DMS153 treated with DMSO at 0.1 percent for 48 hours (cell line): Measurements from ENCODE around the gene TTC39A.
A peak's percentile ranks its signal among the peaks of the same experiment; 100 is the strongest.

ENCODE experiments used
- DNase-seq: peaks from one replicate; lab custom pipeline; 2025; ENCODE audit not compliant: unreplicated experiment; lab: John Stamatoyannopoulos, UW

The TTC39A gene

DNA sequence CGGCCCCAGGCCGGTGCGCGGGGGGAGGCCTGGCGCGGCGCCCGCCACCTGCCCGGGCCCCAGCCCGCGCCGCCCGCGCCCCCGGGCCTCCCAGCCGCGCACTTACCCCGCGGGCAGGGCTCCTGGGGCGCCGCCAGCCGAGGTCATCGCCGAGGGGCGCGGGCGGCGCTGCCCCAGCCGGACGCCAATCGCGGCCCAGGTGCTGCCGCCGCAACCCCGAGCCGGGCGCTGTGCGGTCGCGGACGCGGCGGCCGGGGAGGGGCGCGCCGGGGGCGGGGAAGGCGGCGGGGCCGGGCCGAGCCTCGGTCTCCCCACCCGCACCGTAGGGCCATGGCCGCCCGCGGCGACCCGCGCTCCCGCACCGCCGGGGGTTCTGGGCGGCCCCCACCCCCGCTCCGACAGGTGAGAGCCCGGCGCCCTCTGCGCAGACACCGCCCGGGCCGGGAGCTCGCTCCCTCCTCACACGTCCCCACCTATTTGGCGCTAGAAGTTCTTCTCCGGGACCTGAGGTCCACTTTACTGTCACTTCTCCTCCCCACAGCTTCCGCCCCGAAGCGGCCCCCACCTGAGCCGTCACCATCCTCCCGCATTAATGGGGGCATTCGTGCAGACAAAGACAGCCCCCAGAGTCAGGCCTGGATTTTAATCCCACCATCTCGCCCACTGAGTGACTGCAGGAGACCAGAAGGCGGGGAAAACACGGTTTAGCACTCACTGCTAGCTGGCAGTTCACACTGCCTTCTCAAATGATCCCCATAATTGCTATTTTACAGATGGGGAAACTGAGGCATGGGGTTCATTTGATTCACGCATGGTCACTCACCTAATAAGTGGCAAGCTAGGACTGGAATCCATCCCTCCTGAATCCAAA is at the start of gene TTC39A:
TTC39A (minus strand) TSS at position 232 of the 871 bp plus-strand sequence; CDS start at position 147, 85 bp downstream.
- DNase-seq: no peak

DNA sequence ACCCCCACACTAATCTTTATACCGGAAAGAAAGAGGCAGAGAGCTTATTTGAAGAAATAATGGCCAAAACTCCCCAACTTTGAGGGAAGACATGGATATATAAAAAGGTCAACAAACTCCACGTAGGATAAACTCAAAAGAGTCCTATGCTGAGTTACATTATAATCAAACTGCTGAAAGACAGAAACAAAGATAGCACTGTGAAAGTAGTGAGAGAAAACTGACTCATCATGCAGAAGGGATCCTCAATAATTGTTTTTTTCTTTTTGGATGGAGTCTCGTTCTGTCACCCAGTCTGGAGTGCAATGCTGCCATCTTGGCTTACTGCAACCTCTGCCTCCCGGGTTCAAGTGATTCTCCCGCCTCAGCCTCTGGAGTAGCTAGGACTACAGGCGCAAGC is 48.5 kb upstream of the TTC39A start:
- no peak for DNase-seq

DNA sequence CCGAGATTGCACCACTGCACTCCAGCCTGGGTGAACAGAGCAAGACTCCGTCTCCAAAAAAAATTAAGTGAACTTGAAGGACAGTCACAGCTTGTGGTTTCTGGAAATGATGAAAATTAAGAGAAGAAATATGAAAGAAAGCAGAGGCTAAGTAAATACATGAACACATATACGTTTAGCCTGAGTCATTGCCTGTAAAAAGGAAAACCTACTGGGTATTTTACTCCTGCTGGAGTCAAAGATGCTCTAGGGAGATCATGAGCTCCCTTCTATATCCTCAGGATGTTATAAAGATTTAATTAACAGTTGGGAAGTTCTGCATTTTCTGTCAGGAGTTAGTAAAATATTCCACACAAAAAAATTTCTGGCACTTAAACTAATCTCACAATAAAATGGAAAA is 43.5 kb upstream of the TTC39A start:
- DNase-seq: no peak

DNA sequence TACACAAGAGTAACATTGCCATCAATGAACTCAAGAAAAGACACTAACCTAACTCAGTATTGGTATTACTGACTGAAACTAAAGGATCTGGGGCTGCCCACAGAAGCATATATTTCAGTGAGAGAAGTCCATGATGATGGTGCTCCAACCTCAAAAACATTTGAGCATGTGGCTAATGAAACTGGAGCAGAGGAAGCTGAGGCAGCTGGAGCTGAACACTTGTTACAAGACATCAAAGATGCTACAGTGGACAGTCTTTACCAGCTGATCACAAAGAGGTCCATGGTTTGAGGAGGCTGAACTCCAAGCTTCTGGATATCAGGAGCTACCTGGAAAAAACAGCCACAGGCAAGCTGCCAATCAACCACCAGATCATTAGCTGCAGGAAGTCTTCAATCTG is 42.2 kb upstream of the TTC39A start:
- no peak for DNase-seq

DNA sequence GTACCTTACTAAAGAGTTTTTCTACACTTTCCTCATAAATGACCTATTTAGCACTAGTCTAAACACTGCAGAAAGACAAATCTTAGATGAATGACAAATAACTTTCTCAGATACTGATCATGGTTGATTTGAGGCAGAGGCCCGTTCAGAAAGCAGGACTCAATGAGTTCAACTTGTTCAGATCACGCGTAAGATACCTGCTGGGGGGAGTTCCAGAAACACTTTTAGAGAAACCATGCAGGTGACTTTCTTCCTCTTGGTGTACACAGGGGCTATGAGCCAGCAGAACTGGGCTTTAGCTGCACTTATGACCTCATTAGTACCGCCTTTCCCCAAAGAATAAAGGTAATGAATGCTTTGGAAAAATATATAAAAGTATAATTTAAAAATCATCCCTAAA is 38.8 kb upstream of the TTC39A start:
- no peak for DNase-seq

DNA sequence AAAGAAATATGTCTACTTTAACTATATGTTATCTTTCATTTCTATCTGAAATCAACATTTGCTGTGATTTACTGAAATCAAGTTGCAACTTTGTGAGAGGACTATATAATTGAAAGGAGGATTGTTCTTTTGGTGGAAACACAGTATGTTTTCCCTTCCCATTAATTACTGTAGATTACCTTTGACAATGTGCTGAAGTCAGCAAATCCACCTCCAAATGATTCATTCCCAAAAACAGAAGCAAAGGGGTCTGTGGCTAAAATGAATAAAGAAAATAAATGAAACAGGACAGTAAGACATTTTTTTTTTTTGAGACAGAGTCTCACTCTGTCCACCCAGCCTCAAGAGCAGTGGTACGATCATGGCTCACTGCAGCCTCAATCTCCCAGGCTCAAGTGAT is 35.4 kb upstream of the TTC39A start:
- DNase-seq: no peak

DNA sequence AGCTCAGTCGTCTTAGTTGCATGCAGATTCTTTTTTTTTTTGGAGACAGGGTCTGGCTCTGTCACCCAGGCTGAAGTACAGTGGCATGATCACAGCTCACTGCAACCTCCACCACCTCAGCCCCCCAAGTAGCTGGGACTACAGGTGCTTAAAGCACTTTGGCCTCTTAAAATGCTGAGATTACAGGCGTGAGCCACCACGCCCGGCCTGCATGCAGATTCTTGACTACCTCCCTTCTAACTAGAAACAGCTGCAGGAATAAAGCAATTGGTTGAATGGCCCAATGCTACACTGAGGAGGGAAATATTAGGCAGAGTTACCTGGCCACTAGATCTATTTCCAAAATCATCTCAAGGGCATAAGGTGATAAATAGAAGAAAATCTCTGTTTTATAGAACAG is 29.5 kb upstream of the TTC39A start:
- no peak for DNase-seq

DNA sequence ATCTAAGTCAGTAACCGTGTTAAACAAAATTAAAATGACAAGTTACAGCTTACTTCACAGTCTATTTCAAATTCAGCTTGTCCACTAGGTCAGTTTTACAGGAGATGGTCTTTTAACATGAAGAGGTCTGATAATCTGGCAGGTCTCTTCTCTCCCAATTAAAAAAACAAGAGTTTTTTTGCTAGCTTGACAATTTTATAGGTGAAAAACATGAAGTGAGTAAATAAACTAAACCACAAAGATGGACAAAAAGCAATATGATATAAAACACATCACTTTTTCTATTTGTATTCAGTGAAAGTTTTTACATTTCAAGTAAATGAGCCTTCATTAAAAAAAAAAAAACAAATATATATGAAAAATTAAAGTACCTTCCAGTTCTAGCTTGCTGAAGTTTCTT is 25.0 kb upstream of the TTC39A start:
- no peak for DNase-seq

DNA sequence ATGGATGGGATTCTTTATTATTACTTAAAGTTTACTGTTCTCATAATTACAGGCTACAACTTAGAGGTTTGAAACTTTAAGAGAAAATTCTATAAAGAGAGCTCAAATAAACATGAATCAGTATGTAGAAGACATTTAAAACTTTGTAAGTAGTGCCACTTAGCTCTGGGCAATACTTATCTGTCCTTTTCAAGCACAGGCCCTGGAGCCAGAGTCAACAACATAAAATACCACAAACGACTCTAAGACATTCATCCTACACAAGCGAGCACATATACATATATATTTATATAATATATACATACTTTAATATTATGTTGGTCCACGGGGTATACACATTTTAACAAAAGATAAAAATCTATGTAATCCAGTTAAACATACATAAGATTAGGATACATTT is 24.1 kb upstream of the TTC39A start:
- DNase-seq: no peak

DNA sequence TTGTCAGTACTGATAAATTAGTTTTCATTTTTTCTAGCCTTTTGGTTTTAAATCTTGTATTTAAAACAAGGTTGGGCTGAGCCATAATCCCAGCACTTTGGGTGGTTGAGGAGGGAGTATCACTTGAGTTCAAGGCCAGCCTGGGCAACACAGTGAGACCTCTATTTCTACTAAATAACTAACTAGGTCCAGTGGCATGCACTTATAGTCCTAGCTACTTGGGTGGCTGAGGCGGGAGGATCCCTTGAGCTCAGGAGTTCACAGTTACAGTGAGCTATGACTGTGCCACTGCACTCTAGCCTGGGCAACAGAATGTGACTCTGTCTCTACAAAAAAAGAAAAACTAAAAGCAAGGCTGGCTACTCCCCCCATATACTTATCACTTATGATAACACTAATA is 21.5 kb upstream of the TTC39A start:
- DNase-seq: no peak

DNA sequence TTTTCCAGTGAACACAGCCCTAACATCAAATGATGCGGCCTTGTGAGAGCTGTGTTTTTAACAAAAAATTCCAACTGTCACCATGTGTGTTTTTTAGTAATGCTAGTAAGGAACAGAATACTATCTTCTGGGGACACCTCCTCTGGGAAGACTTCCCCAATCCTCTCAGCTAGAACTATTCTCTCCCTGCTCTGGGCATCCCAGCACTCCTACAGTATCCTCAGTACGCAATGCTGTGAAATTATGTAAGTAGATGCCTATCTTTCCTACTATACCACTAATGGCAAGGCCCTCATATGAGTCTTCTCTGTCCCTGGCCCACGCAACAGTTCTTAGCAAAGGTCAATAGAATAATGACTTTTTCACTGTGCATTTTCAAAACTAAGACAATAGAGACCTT is 19.5 kb upstream of the TTC39A start:
- DNase-seq: no peak

DNA sequence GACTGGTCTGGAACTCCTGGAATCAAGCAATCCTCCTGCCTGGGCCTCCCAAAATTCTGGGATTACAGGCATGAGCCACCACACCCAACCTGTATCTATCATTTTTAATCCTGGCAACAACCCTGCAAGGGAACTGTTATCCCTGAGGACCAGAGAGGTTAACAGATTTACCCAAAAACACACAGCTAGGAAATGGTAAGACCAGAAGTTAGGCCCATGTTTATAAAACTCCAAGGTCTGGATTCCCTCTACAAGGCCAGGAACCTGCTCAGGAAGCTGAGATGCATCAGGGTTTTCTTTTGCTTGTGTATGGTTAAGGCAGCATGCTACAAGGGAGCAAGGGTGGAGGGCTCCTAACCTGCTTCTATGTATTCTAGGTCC is 17.8 kb upstream of the TTC39A start:
- no peak for DNase-seq

DNA sequence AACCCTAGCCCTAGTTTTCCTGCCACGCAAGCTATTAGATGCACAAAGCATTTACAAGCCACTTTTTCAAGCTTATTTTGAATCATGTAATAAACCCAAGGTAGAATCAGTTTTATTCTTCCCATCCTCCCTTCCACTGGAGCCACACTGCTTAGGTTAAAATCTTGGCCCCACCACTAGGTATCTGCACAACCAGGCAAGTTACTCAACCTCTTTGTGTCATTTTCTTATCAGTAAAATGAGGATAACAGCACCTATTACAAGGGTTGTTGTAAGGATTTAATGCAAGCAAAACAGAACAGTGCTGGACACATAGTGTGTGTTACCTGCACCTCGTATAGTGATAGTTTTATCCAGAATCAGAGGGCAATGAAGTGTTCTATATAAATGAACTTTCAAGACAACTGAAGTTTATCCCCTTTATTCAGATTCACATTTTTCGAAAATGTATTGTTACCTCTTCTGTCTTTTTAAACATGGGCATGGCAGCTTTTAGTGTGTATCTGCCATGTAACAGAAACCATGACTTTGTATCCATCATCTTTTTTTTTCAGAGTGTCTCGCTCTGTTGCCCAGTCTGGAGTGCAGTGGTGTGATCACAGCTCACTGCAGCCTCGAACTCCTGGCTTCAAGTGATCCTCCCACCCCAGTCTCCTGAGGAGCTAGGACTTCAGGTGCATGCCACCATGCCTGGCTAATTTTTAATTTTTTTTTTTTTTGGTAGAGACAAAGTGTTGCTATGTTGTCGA is 17.2 kb upstream of the TTC39A start:
- no peak for DNase-seq

DNA sequence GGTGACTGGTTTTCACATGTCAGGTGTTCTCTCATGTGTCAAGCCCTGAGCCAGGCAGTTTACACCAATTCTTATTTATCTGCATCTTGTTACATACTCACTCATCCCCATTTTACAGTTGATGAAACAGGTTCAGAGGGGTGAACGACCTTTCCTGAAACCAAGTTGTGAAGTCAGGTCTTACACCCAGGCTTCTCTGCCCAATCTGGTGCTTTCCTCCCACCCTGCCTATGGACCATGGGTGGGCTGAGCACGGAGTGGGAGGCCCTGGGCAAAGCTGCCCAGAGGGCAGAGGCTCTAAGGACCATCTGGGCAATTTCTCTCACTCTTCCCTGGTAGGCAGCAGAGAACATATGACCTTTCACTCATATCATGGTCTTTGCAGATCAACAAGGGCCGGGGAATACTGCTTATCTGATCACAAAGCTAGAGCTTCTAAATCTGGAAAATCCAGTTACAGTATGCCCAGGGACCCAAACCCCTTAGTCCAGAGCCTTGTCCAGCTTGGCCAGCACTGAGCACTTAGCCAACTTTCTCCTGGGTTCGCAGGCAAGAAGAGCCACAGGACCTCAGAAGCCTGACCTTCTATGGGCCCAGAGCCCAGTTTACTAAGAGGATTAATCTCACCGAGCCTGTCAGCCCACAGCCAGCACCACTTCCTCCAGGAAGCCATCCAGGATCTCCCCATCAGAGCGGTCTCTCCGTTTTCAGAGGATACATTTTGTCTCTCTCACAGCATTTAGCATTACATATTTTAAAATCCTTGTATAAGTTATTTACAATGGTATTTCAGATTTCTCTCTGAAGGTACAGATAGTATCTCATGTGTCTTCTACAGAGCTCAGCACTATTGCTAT is 16.0 kb upstream of the TTC39A start:
- no peak for DNase-seq

DNA sequence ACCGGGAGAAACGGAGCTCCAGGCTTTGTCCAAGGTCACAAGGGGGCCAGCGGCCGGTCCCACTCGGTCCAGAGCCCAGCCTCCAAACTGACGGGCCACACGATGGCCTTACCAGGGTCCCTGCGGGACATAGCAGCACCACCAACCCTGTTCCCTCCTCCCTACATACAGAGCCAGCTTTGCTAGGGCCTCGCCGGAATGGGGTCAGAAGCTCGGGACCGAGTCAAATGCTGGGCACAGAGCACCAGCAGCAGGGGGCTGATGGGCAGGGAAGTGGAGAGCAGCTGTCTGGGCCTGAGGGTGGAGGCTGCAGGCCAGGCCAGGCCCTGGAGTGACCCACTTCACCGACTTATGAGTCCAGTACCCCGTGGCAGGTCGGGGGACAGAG is 14.9 kb upstream of the TTC39A start:
- DNase-seq: no peak

DNA sequence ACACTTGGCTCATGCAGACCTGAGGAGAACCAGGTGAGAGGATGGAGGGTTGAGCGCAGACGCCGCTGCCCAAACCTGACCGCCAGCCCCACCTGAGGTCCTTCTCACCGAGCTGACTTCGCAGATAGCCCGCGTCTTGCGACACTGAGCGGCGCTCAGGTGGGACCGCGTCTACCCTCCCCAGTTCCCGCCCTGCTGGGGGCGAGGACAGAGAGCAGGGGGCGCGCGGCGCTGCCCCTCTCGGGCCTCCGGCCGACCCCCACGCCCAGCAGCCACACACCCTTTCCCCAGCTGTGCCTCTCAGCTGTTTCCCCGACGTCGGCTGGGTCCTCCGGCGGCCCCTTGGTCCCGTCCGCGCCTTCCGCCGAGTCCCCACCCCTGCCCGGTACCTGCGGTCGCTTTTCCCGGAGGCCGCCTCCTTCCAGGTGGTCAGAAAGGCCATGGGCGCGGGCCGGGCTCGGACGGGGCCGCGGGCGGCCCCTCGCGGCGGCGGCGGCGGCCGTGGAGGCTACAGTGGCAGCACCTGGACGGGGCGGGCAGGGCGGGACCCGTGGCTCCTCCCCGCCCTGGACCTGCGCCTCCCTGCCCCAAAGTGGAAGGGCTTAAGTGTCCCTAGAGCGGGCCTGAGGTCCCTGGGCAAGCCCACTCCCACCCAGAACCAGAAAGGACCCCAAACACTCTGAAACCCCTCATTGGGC is 14.4 kb upstream of the TTC39A start:
- peak; percentile 6 for DNase-seq

DNA sequence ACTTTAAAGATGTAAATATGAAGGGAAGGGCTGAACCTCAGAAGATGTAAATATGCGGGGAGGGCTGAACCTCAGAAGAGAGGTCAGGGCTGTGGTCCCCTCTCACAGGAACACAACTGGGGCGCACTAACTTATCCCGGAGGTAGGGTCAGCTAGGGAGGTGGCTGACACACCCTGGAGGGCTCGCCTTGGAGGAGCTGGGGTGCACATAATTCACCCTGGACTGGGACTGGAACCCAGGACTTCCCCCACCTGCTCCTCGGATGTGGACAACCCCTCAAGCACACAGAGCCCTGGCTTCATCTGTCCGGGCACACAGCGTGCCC is 13.9 kb upstream of the TTC39A start:
- no peak for DNase-seq

DNA sequence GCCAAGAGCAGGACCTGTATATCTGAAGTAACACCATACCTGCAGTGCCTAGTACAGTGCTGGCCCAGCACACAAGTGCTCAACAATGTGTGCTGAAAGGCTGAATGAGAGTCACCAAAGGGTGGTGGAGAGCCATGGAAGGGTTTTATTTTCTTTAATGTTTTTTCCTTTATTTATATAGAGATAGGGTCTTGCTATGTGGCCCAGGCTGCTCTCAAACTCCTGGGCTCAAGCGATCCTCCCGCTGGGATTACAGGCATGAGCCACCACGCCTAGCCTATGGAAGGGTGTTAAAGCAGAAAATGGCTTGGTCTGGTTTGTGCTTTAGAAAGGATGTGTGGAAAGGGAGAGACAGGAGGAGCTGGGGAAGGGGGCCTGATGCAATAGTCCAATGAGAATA is 13.3 kb upstream of the TTC39A start:
- DNase-seq: no peak

DNA sequence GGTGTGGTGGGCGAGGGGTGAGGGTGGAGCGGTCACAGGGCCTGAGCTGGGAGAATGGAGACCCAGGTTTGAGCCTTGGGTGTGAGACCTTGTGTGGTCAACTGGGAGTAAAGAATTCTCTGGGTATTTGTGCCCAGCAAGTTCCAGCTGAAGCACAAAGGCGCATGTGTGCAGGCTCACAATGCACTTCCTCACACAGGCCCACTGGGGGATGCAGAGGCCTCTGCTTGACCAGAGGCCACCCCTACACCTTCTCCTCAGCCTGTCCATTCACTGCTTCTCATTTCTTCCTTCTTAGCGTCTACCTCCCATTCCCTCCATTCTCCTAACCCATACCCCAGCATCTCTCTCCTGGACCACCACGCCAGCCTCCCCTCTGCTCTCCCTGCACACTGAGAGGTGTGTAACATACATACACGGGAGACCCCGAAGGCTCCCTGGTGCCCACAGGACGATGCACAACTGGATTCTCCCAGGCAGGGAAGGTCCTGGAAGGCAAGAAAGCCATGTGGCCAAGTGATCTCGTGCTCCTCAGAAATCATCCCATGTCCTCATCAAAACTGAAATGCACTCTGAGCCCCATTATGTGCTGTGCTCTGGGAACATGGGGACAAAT is 12.3 kb upstream of the TTC39A start:
- no peak for DNase-seq

DNA sequence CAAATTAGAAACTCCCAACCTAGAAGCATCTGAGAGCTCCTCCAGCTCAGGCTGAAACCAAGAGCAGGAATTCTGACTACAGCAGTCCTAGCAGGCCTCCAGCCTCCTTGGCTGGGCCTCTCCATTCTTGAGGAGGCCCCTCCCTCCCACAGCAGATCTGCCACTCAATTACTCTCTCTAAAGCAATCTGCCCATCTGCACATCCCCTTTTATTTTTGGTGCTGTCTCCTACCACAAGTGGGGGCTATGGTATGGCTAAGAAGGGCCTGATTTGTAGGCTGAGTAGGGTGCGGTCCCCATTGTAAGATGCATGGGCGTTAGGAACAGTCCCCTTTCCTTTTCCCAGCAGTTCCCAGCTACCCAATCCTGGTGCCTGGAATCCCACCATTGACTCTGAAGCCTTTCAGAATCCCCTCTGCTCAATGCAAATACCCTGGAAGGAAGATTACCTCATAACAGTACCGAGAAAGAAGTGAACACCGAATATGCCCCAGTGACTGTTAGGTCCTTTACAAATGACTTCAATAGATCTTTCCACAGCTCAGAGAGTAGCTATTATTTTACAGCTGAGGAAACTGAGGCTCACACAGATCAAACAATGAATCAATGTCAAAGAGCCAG is 11.6 kb upstream of the TTC39A start:
- no peak for DNase-seq
